K562 (cell line): ENCODE results near the gene OR10G8. TPM values are rescaled to one million over a fixed set of nuclear protein-coding genes. Genes with fewer than 3 reads are reported as not detected.
A peak's percentile ranks its signal among the peaks of the same experiment; 100 is the strongest.

Source experiments
- EHMT2 ChIP-seq: fragments of 450-650 bp; IDR thresholded peaks from 2 replicates; pipeline ENCODE4 v1.6.1; 2018; ENCODE audit warnings: antibody characterized with exemption
- HBP1 ChIP-seq: fragments of 450-650 bp; formaldehyde crosslinking; IDR thresholded peaks from 2 replicates; pipeline ENCODE4 v1.4.0; 2022; ENCODE audit warnings: missing genetic modification characterization
- HDAC6 ChIP-seq: IDR thresholded peaks from 2 replicates; pipeline ENCODE4 v1.6.1; 2012; ENCODE audit warnings: low read depth, mild to moderate bottlenecking, control low read depth, inconsistent platforms, low read length, moderate library complexity
- NFRKB ChIP-seq: fragments of 450-650 bp; IDR thresholded peaks from 2 replicates; pipeline ENCODE4 v1.6.1; 2016; ENCODE audit warnings: low read depth
- POLR2AphosphoS5 ChIP-seq: IDR thresholded peaks from 2 replicates; pipeline ENCODE4 v1.6.1; 2011; ENCODE audit warnings: mild to moderate bottlenecking, low read depth, low read length, moderate library complexity; ENCODE audit not compliant: control insufficient read depth, insufficient read depth
- PTTG1 ChIP-seq: fragments of 450-650 bp; IDR thresholded peaks from 2 replicates; pipeline ENCODE4 v1.6.1; 2016; ENCODE audit warnings: low read depth, mild to moderate bottlenecking, missing genetic modification characterization, missing compliant biosample characterization
- RBBP5 ChIP-seq: fragments of 200-600 bp; sonication (generic); IDR thresholded peaks from 2 replicates; pipeline ENCODE4 v1.6.1; 2012; ENCODE audit warnings: borderline replicate concordance, mild to moderate bottlenecking, low read length, control low read depth, inconsistent platforms; ENCODE audit not compliant: insufficient read depth, poor library complexity, severe bottlenecking
- RFX1 ChIP-seq: fragments of 450-650 bp; IDR thresholded peaks from 2 replicates; pipeline ENCODE4 v1.6.1; 2016; ENCODE audit warnings: mild to moderate bottlenecking, moderate library complexity
- SMARCE1 ChIP-seq: fragments of 450-650 bp; IDR thresholded peaks from 2 replicates; pipeline ENCODE4 v1.7.1; 2016; ENCODE audit warnings: mild to moderate bottlenecking
- TAF15 ChIP-seq: fragments of 200-400 bp; formaldehyde crosslinking; IDR thresholded peaks from 2 replicates; pipeline ENCODE4 v1.6.1; 2017; ENCODE audit warnings: mild to moderate bottlenecking, low read depth, low read length, moderate library complexity
- ZBTB49 ChIP-seq: sonication (generic); formaldehyde crosslinking; IDR thresholded peaks from 2 replicates; pipeline ENCODE4 v1.8.0; 2022; ENCODE audit warnings: missing genetic modification reagents, mild to moderate bottlenecking, borderline replicate concordance
- ZNF224 ChIP-seq: sonication (generic); formaldehyde crosslinking; IDR thresholded peaks from 2 replicates; pipeline ENCODE4 v1.8.0; 2022; ENCODE audit warnings: mild to moderate bottlenecking, missing genetic modification reagents
- ZNF3 ChIP-seq: fragments of 250-450 bp; sonication (Bioruptor Pico); IDR thresholded peaks from 2 replicates; pipeline ENCODE4 v1.5.0; 2021; ENCODE audit warnings: mild to moderate bottlenecking, moderate library complexity
- ZNF644 ChIP-seq: fragments of 200-800 bp; sonication (Bioruptor generic); IDR thresholded peaks from 2 replicates; pipeline ENCODE4 v1.6.1; 2016; ENCODE audit warnings: low read depth, missing genetic modification characterization, missing compliant biosample characterization
- ZZZ3 ChIP-seq: fragments of 450-650 bp; IDR thresholded peaks from 2 replicates; pipeline ENCODE4 v1.6.1; 2016; ENCODE audit warnings: antibody characterized with exemption, mild to moderate bottlenecking, moderate library complexity
- polyA plus RNA-seq, 8 experiments: library from polyadenylated mRNA; depleted of rRNA in 4 of 8; stranded (reverse) in 5 of 8; unstranded in 3 of 8; fragments of >200 nt; fragmentation: Nextera tagmentation in 2 of 8; fragmentation: Illumina TruSeq in 1 of 8; extraction: Ambion mirVana in 2 of 8; extraction: Trizol in 1 of 8; gene quantifications; 2 replicates each; pipeline versions ENCODE4 v1.2.1 to v1.2.3, GENCODE V29; 2011 to 2014; ENCODE audit warnings: inconsistent platforms in 1 of 8, missing spikeins in 1 of 8
- total RNA-seq, 7 experiments: library from RNA; depleted of rRNA in 6 of 7; stranded (reverse); fragments of >200 nt in 6 of 7; fragmentation: Illumina TruSeq in 2 of 7; extraction: Trizol in 2 of 7; gene quantifications; 2 replicates each; pipeline versions ENCODE4 v1.2.1 to v1.2.3, GENCODE V29; 2011 to 2021; ENCODE audit warnings: low replicate concordance in 1 of 7
- TF ChIP-seq, protein P1 (sequence below), 2 experiments: fragments of 450-650 bp; IDR thresholded peaks; 2 replicates each; pipeline ENCODE4 v1.6.1; 2018; ENCODE audit warnings: mild to moderate bottlenecking in 2 of 2, low read depth in 1 of 2; ENCODE audit not compliant: partially characterized antibody in 2 of 2
- TF ChIP-seq, protein P2 (sequence below), 2 experiments: fragments of 450-650 bp; conservative IDR thresholded peaks; 2 replicates each; pipeline ENCODE4 v1.6.1; 2017; ENCODE audit warnings: mild to moderate bottlenecking in 2 of 2, moderate library complexity in 2 of 2

Gene OR10G8
- total and polyA plus RNA-seq, 9 of the 15 experiments (the other 6 are each of a cell fraction or from before 2014, with no cell fraction given), result not detected

DNA sequence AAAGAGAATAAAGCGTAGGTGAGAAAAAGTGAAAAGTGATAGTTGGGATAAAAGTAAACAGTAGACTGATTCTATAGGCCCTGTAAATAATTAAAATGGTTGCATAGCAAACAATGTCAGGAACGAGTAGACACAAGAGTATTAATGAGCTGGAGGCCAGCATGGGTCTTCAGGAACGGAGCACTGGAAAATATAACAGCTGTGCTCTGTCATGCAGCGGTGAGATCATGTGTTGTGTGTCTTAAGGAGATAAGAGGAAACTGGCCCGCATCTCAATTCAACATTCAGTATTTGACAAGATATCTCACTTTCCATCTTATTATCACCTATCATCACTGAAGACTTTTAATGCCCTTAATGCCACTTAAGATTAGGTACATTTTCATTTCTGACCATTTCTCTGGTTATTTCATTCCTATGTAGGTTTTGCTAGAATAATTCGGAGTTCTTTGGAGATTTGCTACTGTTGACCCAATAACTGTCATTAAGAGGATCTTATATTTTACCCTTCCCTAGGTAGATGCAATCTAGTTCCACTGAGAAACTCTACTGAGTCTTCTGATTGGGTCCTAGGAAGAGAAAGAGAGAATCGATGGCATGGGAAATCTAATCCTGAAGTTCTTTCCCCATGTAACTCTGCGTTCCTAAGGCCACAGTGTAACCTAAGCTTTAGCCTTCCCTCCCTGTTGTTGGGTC, 53.2 kb downstream of the OR10G8 start (continued):
- TF ChIP-seq ZNF644 (tag) (peak; percentile 85; the same call in 1 of the 2 replicates), SMARCE1 (peak; percentile 99), PTTG1 (no peak), ZNF224 (CRISPR knock-in tag) (no peak), POLR2AphosphoS5 (peak; percentile 90), TAF15 (no peak), RFX1 (no peak), RBBP5 (no peak), ZNF3 (no peak), NFRKB (peak; percentile 64; the same call in 1 of the 2 replicates), ZZZ3 (no peak), HBP1 (CRISPR knock-in tag) (no peak), ZBTB49 (no peak), EHMT2 (0 out of 2 replicates have a peak, but pooled peaks have one; percentile 25), HDAC6 (no peak)
- TF ChIP-seq, protein P1, sequence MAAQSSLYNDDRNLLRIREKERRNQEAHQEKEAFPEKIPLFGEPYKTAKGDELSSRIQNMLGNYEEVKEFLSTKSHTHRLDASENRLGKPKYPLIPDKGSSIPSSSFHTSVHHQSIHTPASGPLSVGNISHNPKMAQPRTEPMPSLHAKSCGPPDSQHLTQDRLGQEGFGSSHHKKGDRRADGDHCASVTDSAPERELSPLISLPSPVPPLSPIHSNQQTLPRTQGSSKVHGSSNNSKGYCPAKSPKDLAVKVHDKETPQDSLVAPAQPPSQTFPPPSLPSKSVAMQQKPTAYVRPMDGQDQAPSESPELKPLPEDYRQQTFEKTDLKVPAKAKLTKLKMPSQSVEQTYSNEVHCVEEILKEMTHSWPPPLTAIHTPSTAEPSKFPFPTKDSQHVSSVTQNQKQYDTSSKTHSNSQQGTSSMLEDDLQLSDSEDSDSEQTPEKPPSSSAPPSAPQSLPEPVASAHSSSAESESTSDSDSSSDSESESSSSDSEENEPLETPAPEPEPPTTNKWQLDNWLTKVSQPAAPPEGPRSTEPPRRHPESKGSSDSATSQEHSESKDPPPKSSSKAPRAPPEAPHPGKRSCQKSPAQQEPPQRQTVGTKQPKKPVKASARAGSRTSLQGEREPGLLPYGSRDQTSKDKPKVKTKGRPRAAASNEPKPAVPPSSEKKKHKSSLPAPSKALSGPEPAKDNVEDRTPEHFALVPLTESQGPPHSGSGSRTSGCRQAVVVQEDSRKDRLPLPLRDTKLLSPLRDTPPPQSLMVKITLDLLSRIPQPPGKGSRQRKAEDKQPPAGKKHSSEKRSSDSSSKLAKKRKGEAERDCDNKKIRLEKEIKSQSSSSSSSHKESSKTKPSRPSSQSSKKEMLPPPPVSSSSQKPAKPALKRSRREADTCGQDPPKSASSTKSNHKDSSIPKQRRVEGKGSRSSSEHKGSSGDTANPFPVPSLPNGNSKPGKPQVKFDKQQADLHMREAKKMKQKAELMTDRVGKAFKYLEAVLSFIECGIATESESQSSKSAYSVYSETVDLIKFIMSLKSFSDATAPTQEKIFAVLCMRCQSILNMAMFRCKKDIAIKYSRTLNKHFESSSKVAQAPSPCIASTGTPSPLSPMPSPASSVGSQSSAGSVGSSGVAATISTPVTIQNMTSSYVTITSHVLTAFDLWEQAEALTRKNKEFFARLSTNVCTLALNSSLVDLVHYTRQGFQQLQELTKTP (IDR thresholded peaks at IDR 0.05; ENCODE audit: low read depth in 1 of 2, partially characterized antibody in 2 of 2), result peak in 1 of 2 experiments; percentile 85
- TF ChIP-seq, protein P2, sequence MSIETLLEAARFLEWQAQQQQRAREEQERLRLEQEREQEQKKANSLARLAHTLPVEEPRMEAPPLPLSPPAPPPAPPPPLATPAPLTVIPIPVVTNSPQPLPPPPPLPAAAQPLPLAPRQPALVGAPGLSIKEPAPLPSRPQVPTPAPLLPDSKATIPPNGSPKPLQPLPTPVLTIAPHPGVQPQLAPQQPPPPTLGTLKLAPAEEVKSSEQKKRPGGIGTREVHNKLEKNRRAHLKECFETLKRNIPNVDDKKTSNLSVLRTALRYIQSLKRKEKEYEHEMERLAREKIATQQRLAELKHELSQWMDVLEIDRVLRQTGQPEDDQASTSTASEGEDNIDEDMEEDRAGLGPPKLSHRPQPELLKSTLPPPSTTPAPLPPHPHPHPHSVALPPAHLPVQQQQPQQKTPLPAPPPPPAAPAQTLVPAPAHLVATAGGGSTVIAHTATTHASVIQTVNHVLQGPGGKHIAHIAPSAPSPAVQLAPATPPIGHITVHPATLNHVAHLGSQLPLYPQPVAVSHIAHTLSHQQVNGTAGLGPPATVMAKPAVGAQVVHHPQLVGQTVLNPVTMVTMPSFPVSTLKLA (conservative IDR thresholded peaks at IDR 0.05), result peak; percentile 58 to 82; a peak in 3 of 4 replicates
